Activated T-cell treated with anti-CD3 and anti-CD28 coated beads for 4 hours (primary cell): ENCODE results near the gene DTX1.
"Not testable (repeated sequence)": the region's sequence is repeated elsewhere in the genome, so short reads cannot be mapped to it uniquely, and the experiment has no call there.

Experiments used
- DNase-seq: peaks from one replicate; pipeline ENCODE4 v3.0.0-alpha.2; 2020

The DTX1 gene

GRCh38 chr12:113097716-113098440 lies 41.3 kb downstream of the DTX1 start:
- no peak for DNase-seq

- peak; percentile 61 for DNase-seq
Measured at GRCh38 chr12:113098441-113099028, 42.0 kb downstream of the DTX1 start.

GRCh38 chr12:113099364-113099763 lies 42.8 kb downstream of the DTX1 start:
- no peak for DNase-seq

- DNase-seq: no peak
Measured at GRCh38 chr12:113099764-113100163, 43.2 kb downstream of the DTX1 start.

GRCh38 chr12:113101751-113102150 lies 45.2 kb downstream of the DTX1 start:
- no peak for DNase-seq

GRCh38 chr12:113102811-113103210 lies 46.3 kb downstream of the DTX1 start:
- DNase-seq: no peak

GRCh38 chr12:113103756-113104450 lies 47.4 kb downstream of the DTX1 start:
- peak; percentile 43 for DNase-seq

GRCh38 chr12:113104953-113105510 lies 48.5 kb downstream of the DTX1 start:
- no peak for DNase-seq

- DNase-seq: no peak
Measured at GRCh38 chr12:113105606-113106271, 49.2 kb downstream of the DTX1 start.

GRCh38 chr12:113106361-113106760 lies 49.8 kb downstream of the DTX1 start:
- DNase-seq: no peak

- no peak for DNase-seq
Measured at GRCh38 chr12:113108308-113108707, 51.8 kb downstream of the DTX1 start.

GRCh38 chr12:113109360-113109759 lies 52.8 kb downstream of the DTX1 start:
- no peak for DNase-seq

GRCh38 chr12:113109872-113110599 lies 53.5 kb downstream of the DTX1 start:
- no peak for DNase-seq

- no peak for DNase-seq
Measured at GRCh38 chr12:113111247-113111646, 54.7 kb downstream of the DTX1 start.

GRCh38 chr12:113112043-113112899 lies 55.7 kb downstream of the DTX1 start:
- no peak for DNase-seq

GRCh38 chr12:113113397-113113796 lies 56.9 kb downstream of the DTX1 start:
- no peak for DNase-seq

- DNase-seq: no peak
Measured at GRCh38 chr12:113114447-113115178, 58.1 kb downstream of the DTX1 start.

- DNase-seq: no peak
Measured at GRCh38 chr12:113115455-113116126, 59.1 kb downstream of the DTX1 start.

GRCh38 chr12:113116875-113117274 lies 60.3 kb downstream of the DTX1 start:
- DNase-seq: no peak

GRCh38 chr12:113117684-113118083 lies 61.2 kb downstream of the DTX1 start:
- DNase-seq: not testable (repeated sequence)
